WTC11 (cell line): ENCODE measurements around the gene KCNIP3. TPM values are rescaled to one million over a fixed set of nuclear protein-coding genes. Genes with fewer than 3 reads are reported as not detected.

Source experiments
- ATAC-seq: fragments of 200-7000 bp; cut with Tn5 transposase; 2 replicates; pipeline ENCODE4 v1.10.0; 2021; ENCODE audit warnings: mild to moderate bottlenecking, moderate library complexity
- CTCF ChIA-PET: fragments of 300-600 bp; sonication (Branson Sonifier 250); formaldehyde crosslinking; loops from one replicate; lab custom pipeline; 2021; ENCODE audit warnings: antibody characterized with exemption; lab: Charles Lee
- POLR2A ChIA-PET: fragments of 350-600 bp; sonication (Branson Sonifier 250); formaldehyde crosslinking; loops from one replicate; lab custom pipeline; 2021; ENCODE audit warnings: antibody characterized with exemption; lab: Charles Lee
- DNase-seq: peaks from one replicate; pipeline ENCODE4 v3.0.0; 2021; ENCODE audit warnings: low spot score
- H3K27ac Mint-ChIP-seq: 2 replicates; pipeline ENCODE4 v1.8.0; 2021; ENCODE audit warnings: mixed read lengths
- H3K27me3 Mint-ChIP-seq: 2 replicates; pipeline ENCODE4 v1.8.0; 2021; ENCODE audit warnings: low read depth, mild to moderate bottlenecking, moderate library complexity, mixed read lengths
- H3K36me3 Mint-ChIP-seq: 2 replicates; pipeline ENCODE4 v1.8.0; 2021; ENCODE audit warnings: mixed read lengths
- H3K4me1 Mint-ChIP-seq: 2 replicates; pipeline ENCODE4 v1.8.0; 2022; ENCODE audit warnings: mixed read lengths
- H3K4me3 Mint-ChIP-seq: 2 replicates; pipeline ENCODE4 v1.8.0; 2021; ENCODE audit warnings: mild to moderate bottlenecking, moderate library complexity, mixed read lengths
- H3K9me3 Mint-ChIP-seq: 2 replicates; pipeline ENCODE4 v1.8.0; 2021; ENCODE audit warnings: mixed read lengths
- EMX1 ChIP-seq: fragments of 250-450 bp; sonication (Bioruptor Pico); IDR thresholded peaks from 2 replicates; pipeline ENCODE4 v1.8.0; 2021; ENCODE audit warnings: mild to moderate bottlenecking
- HMGA2 ChIP-seq: fragments of 250-450 bp; sonication (Bioruptor Pico); IDR thresholded peaks from 2 replicates; pipeline ENCODE4 v1.4.0; 2021; ENCODE audit warnings: mild to moderate bottlenecking, moderate library complexity
- IRF2 ChIP-seq: sonication (generic); formaldehyde crosslinking; IDR thresholded peaks from 2 replicates; pipeline ENCODE4 v1.8.0; 2022; ENCODE audit warnings: low read depth, missing genetic modification reagents, borderline replicate concordance
- KAT7 ChIP-seq: sonication (generic); formaldehyde crosslinking; IDR thresholded peaks from 2 replicates; pipeline ENCODE4 v1.8.1; 2023; ENCODE audit warnings: missing genetic modification reagents, mild to moderate bottlenecking, borderline replicate concordance
- NFATC4 ChIP-seq: fragments of 250-450 bp; sonication (Bioruptor Pico); IDR thresholded peaks from 2 replicates; pipeline ENCODE4 v1.9.0; 2021; ENCODE audit warnings: mild to moderate bottlenecking
- NFYB ChIP-seq: sonication (generic); formaldehyde crosslinking; conservative IDR thresholded peaks from 2 replicates; pipeline ENCODE4 v1.8.0; 2022; ENCODE audit warnings: low read depth, missing genetic modification reagents
- PRRX2 ChIP-seq: fragments of 250-450 bp; sonication (Bioruptor Pico); IDR thresholded peaks from 2 replicates; pipeline ENCODE4 v1.8.0; 2021; ENCODE audit warnings: mild to moderate bottlenecking
- RORB ChIP-seq: fragments of 250-450 bp; sonication (Bioruptor Pico); IDR thresholded peaks from 2 replicates; pipeline ENCODE4 v1.9.0; 2021; ENCODE audit warnings: mild to moderate bottlenecking
- SOX15 ChIP-seq: fragments of 250-450 bp; sonication (Bioruptor Pico); IDR thresholded peaks from 2 replicates; pipeline ENCODE4 v1.9.0; 2021; ENCODE audit warnings: mild to moderate bottlenecking
- ZNF121 ChIP-seq: sonication (generic); formaldehyde crosslinking; IDR thresholded peaks from 2 replicates; pipeline ENCODE4 v1.8.0; 2023; ENCODE audit warnings: missing genetic modification reagents
- ZNF423 ChIP-seq: fragments of 250-450 bp; sonication (Bioruptor Pico); IDR thresholded peaks from 2 replicates; pipeline ENCODE4 v2.1.2; 2022; ENCODE audit warnings: mild to moderate bottlenecking, moderate library complexity
- total RNA-seq: library from RNA; stranded (reverse); gene quantifications from 3 replicates; pipeline ENCODE4 v1.2.3, GENCODE V29; 2021
- TF ChIP-seq, protein P1 (sequence below): sonication (generic); formaldehyde crosslinking; IDR thresholded peaks from 2 replicates; pipeline ENCODE4 v1.8.1; 2023; ENCODE audit warnings: mild to moderate bottlenecking, missing genetic modification reagents, moderate library complexity
- TF ChIP-seq, protein P2 (sequence below): sonication (generic); formaldehyde crosslinking; IDR thresholded peaks from 2 replicates; pipeline ENCODE4 v1.8.1; 2022; ENCODE audit warnings: mild to moderate bottlenecking, missing genetic modification reagents, moderate library complexity, borderline replicate concordance
- TF ChIP-seq, protein P3 (sequence below): fragments of 200-600 bp; IDR thresholded peaks from 2 replicates; pipeline ENCODE4 v1.8.0; 2022; ENCODE audit warnings: antibody characterized with exemption
- TF ChIP-seq, protein P4 (sequence below): fragments of 250-450 bp; sonication (Bioruptor Pico); IDR thresholded peaks from 2 replicates; pipeline ENCODE4 v1.9.0; 2021; ENCODE audit warnings: moderate library complexity, mild to moderate bottlenecking, inconsistent platforms, borderline replicate concordance

Gene KCNIP3
- total RNA-seq, 1 experiment from 2014 or later: 2.1 TPM

DNA sequence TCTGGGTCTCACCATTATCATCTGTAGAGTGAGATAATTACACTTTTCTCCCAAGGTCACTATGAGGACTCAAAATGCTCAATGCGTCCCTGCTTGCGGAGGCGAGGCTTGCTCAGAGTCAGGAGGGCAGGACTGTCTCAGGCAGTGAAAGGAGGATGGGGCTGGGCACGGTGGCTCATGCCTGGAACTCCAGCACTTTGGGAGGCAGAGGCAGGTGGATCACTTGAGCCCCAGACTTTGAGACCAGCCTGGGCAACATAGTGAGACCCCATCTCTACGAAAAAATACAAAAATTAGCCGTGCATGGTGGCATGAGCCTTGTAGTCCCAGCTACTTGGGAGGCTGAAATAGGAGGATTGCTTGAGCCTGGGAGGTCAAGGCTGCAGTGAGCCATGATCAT is 1.8 kb upstream of the KCNIP3 start:
- H3K36me3 Mint-ChIP-seq: peaks cover 13% of the 10 kb centered on the region
- H3K27ac Mint-ChIP-seq: no peak overlapping the region
- DNase-seq (no peak), ATAC-seq (no peak)
- H3K27me3 Mint-ChIP-seq: peaks cover 5% of the 10 kb centered on the region
- POLR2A ChIA-PET: interaction anchor here (1.4 kb wide), 1 partner anchor 21 kb away, joined by 5 read pairs; the partner anchor contains the start of gene PROM2
- peaks cover 11% of the 10 kb centered on the region for H3K4me1 Mint-ChIP-seq
- CTCF ChIA-PET: interaction anchor here (1.2 to 4.5 kb wide), 3 partner anchors 20 to 64 kb away, joined by 3 to 49 read pairs (median 3); no protein-coding TSS in a partner anchor
- TF ChIP-seq ZNF121 (CRISPR knock-in tag) (peak; percentile 91), RORB (no peak)
- peaks cover 14% of the 10 kb centered on the region for H3K9me3 Mint-ChIP-seq
- H3K4me3 Mint-ChIP-seq: no peak overlapping the region

DNA sequence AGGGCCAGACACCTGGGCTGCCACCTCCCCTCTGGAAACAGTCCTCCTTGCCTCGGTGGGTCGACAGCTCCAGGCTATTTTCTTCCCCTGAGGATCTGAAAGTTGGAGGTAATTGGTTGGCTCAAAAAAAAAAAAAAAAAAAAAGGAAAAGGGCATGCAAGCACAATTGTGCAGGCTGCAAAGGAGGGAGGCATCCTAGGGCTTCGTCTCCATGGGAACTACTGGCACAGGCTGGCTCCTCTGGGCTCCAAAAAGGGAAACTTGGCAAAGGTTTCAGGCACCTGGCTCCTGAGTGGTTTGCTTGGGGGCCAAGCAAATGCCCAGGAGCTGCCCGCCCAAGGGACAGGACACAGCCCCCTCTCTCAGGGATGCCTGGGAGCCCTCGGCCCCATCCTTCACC is 1.1 kb upstream of the KCNIP3 start:
- TF ChIP-seq NFYB (CRISPR knock-in tag) (no peak), EMX1 (CRISPR knock-in tag) (no peak), IRF2 (no peak)
- TF ChIP-seq, protein P1, sequence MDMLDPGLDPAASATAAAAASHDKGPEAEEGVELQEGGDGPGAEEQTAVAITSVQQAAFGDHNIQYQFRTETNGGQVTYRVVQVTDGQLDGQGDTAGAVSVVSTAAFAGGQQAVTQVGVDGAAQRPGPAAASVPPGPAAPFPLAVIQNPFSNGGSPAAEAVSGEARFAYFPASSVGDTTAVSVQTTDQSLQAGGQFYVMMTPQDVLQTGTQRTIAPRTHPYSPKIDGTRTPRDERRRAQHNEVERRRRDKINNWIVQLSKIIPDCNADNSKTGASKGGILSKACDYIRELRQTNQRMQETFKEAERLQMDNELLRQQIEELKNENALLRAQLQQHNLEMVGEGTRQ (CRISPR knock-in tag): no peak
- ChIA-PET POLR2A (interaction anchor here (1.4 kb wide), 1 partner anchor 22 kb away, joined by 5 read pairs; the partner anchor contains the start of gene PROM2), CTCF (interaction anchor here (1.2 to 4.5 kb wide), 2 partner anchors 19 to 64 kb away, joined by 3 to 49 read pairs; no protein-coding TSS in a partner anchor)
- H3K27me3 Mint-ChIP-seq: no peaks in the 10 kb centered on the region; the same call in 1 of the 2 replicates
- peaks cover 8% of the 10 kb centered on the region for H3K9me3 Mint-ChIP-seq
- ATAC-seq (no peak), DNase-seq (no peak)
- peaks cover 11% of the 10 kb centered on the region for H3K4me1 Mint-ChIP-seq
- H3K27ac Mint-ChIP-seq: no peak overlapping the region
- H3K36me3 Mint-ChIP-seq: peaks cover 8% of the 10 kb centered on the region
- H3K4me3 Mint-ChIP-seq: no peak overlapping the region

DNA sequence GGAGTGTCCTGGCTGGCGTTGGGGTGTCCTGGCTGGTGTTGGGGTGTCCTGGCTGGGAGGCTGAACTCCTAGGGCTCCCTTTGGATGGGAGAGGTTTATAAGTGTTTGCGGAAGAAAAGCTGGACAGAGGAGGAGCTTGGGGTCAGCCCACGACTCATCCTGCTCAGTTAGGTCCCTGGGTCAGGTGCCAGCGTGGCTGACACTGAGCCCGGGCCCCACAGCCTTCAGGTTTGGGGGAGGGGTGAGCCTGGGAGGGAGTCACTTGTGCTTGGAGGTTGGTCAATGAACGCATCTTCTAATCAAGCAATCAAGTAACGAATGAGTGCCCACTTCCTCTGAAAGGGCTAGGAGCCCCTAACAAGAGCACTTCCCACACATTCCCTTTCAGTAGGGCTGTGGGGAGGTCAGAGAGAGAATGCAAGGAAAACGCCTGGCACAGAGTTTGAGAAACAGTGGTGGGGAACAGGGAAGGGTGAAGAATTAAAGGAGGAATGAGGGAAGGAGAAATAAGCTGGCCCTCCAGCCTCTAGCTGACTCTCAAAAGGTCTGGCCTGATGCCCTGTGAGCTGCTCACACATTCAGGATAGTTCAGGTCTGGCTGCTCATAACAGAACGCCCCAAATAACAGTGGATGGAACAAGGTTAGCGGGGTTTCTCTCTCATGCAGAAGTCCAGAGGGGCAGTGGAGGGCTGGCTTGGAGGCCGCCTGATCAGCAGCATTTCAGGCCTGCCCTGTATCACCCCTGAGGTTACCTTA is 670 bp downstream of the KCNIP3 start:
- ChIA-PET POLR2A (interaction anchor here (1.0 kb wide), 1 partner anchor 20 kb away, joined by 3 read pairs; no protein-coding TSS in a partner anchor), CTCF (interaction anchor here (0.5 to 4.5 kb wide), 3 partner anchors 21 to 295 kb away, joined by 3 to 49 read pairs (median 16); no protein-coding TSS in a partner anchor)
- peak; percentile 11; the same call in 1 of the 2 replicates for ATAC-seq
- peak overlapping the region; percentile 48 for H3K4me3 Mint-ChIP-seq
- H3K27me3 Mint-ChIP-seq: no peaks in the 10 kb centered on the region; the same call in 1 of the 2 replicates
- H3K36me3 Mint-ChIP-seq: no peaks in the 10 kb centered on the region
- no peaks in the 10 kb centered on the region for H3K9me3 Mint-ChIP-seq
- H3K4me1 Mint-ChIP-seq: peaks cover 11% of the 10 kb centered on the region
- TF ChIP-seq HMGA2: no peak
- TF ChIP-seq, protein P2, sequence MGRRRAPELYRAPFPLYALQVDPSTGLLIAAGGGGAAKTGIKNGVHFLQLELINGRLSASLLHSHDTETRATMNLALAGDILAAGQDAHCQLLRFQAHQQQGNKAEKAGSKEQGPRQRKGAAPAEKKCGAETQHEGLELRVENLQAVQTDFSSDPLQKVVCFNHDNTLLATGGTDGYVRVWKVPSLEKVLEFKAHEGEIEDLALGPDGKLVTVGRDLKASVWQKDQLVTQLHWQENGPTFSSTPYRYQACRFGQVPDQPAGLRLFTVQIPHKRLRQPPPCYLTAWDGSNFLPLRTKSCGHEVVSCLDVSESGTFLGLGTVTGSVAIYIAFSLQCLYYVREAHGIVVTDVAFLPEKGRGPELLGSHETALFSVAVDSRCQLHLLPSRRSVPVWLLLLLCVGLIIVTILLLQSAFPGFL (CRISPR knock-in tag): no peak
- TF ChIP-seq PRRX2: no peak
- TF ChIP-seq SOX15 (CRISPR knock-in tag): no peak
- no peak for TF ChIP-seq KAT7 (CRISPR knock-in tag)
- TF ChIP-seq, protein P3, sequence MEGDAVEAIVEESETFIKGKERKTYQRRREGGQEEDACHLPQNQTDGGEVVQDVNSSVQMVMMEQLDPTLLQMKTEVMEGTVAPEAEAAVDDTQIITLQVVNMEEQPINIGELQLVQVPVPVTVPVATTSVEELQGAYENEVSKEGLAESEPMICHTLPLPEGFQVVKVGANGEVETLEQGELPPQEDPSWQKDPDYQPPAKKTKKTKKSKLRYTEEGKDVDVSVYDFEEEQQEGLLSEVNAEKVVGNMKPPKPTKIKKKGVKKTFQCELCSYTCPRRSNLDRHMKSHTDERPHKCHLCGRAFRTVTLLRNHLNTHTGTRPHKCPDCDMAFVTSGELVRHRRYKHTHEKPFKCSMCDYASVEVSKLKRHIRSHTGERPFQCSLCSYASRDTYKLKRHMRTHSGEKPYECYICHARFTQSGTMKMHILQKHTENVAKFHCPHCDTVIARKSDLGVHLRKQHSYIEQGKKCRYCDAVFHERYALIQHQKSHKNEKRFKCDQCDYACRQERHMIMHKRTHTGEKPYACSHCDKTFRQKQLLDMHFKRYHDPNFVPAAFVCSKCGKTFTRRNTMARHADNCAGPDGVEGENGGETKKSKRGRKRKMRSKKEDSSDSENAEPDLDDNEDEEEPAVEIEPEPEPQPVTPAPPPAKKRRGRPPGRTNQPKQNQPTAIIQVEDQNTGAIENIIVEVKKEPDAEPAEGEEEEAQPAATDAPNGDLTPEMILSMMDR: no peak
- no peak for TF ChIP-seq RORB
- no peak for TF ChIP-seq IRF2
- TF ChIP-seq ZNF423: no peak
- no peak for TF ChIP-seq NFATC4 (CRISPR knock-in tag)
- TF ChIP-seq, protein P4, sequence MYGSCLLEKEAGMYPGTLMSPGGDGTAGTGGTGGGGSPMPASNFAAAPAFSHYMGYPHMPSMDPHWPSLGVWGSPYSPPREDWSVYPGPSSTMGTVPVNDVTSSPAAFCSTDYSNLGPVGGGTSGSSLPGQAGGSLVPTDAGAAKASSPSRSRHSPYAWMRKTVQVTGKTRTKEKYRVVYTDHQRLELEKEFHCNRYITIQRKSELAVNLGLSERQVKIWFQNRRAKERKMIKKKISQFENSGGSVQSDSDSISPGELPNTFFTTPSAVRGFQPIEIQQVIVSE (CRISPR knock-in tag): no peak
- H3K27ac Mint-ChIP-seq: no peak overlapping the region
- no peak for DNase-seq
